Measurements from ENCODE around the gene TRAF5. TPM values are rescaled to one million over a fixed set of nuclear protein-coding genes. Genes with fewer than 3 reads are reported as not detected.

Gene TRAF5
- total RNA-seq, 1 donor from 2014 or later, result 14.4 TPM

- Mint-ChIP-seq H3K27me3 (ENCODE audit: low read depth, unreplicated experiment) (no peaks in the 10 kb centered on the region), H3K9me3 (ENCODE audit: unreplicated experiment) (no peaks in the 10 kb centered on the region), H3K36me3 (ENCODE audit: low read depth, unreplicated experiment) (peaks cover 15% of the 10 kb centered on the region), H3K4me3 (ENCODE audit: unreplicated experiment) (no peak overlapping the region), H3K4me1 (ENCODE audit: low read depth, unreplicated experiment) (peaks cover 18% of the 10 kb centered on the region), H3K27ac (ENCODE audit: unreplicated experiment) (no peak overlapping the region)
- no peak for TF ChIP-seq CTCF (IDR thresholded peaks at IDR 0.05; ENCODE audit: insufficient read depth, low read depth, low read length)
- TF ChIP-seq EZH2 (IDR thresholded peaks at IDR 0.05; ENCODE audit: insufficient read depth, low read length), result no peak
- Histone ChIP-seq H3K9ac (ENCODE audit: low read length) (no peak overlapping the region), H3K4me2 (ENCODE audit: low read length) (peak overlapping the region; percentile 26), H3K9me3 (ENCODE audit: insufficient read depth, low read depth, low read length) (no peaks in the 10 kb centered on the region), H3K27ac (ENCODE audit: low read depth, low read length) (peak overlapping the region; percentile 36), H2AFZ (ENCODE audit: low read depth, low read length) (no peak overlapping the region), H3K36me3 (ENCODE audit: insufficient read depth, low read length) (no peaks in the 10 kb centered on the region), H3K4me1 (ENCODE audit: insufficient read depth, low read length) (peaks cover 15% of the 10 kb centered on the region), H3K79me2 (ENCODE audit: insufficient read depth, low read length) (no peaks in the 10 kb centered on the region), H3K4me3 (ENCODE audit: insufficient read depth, low read depth, low read length) (no peak overlapping the region), H3K27me3 (ENCODE audit: insufficient read depth, low read length) (no peaks in the 10 kb centered on the region), H4K20me1 (ENCODE audit: insufficient read depth, low read length) (no peaks in the 10 kb centered on the region)
- FAIRE-seq, result no peak
- peak; percentile 73 for DNase-seq (ENCODE audit: low read depth)
Measured at GRCh38 chr1:211371406-211372105, 44.9 kb downstream of the TRAF5 start.

DNA sequence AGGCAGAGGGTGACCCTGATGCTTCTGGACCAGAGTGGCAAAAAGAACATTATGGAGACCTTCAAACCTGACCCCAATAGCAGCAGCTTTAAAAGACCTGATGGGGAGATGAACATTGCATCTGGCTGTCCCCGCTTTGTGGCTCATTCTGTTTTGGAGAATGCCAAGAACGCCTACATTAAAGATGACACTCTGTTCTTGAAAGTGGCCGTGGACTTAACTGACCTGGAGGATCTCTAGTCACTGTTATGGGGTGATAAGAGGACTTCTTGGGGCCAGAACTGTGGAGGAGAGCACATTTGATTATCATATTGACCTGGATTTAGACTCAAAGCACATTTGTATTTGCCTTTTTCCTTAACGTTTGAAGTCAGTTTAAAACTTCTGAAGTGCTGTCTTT lies 45.8 kb downstream of the TRAF5 start:
- no peaks in the 10 kb centered on the region for H3K27me3 Mint-ChIP-seq (ENCODE audit: low read depth, unreplicated experiment)
- TF ChIP-seq EZH2 (IDR thresholded peaks at IDR 0.05; ENCODE audit: insufficient read depth, low read length) (no peak), CTCF (IDR thresholded peaks at IDR 0.05; ENCODE audit: insufficient read depth, low read depth, low read length) (no peak)
- peaks cover 10% of the 10 kb centered on the region for H3K36me3 Mint-ChIP-seq (ENCODE audit: low read depth, unreplicated experiment)
- FAIRE-seq, result no peak
- H3K4me2 ChIP-seq (ENCODE audit: low read length), result no peak overlapping the region
- DNase-seq (ENCODE audit: low read depth), result no peak
- no peak overlapping the region for H2AFZ ChIP-seq (ENCODE audit: low read depth, low read length)
- H3K27me3 ChIP-seq (ENCODE audit: insufficient read depth, low read length), result no peaks in the 10 kb centered on the region
- no peak overlapping the region for H3K27ac Mint-ChIP-seq (ENCODE audit: unreplicated experiment)
- no peak overlapping the region for H3K4me3 ChIP-seq (ENCODE audit: insufficient read depth, low read depth, low read length)
- no peaks in the 10 kb centered on the region for H3K9me3 Mint-ChIP-seq (ENCODE audit: unreplicated experiment)
- no peaks in the 10 kb centered on the region for H3K9me3 ChIP-seq (ENCODE audit: insufficient read depth, low read depth, low read length)
- peaks cover 24% of the 10 kb centered on the region for H3K4me1 ChIP-seq (ENCODE audit: insufficient read depth, low read length)
- H3K36me3 ChIP-seq (ENCODE audit: insufficient read depth, low read length), result no peaks in the 10 kb centered on the region
- no peaks in the 10 kb centered on the region for H4K20me1 ChIP-seq (ENCODE audit: insufficient read depth, low read length)
- H3K9ac ChIP-seq (ENCODE audit: low read length), result no peak overlapping the region
- H3K27ac ChIP-seq (ENCODE audit: low read depth, low read length), result no peak overlapping the region
- no peaks in the 10 kb centered on the region for H3K79me2 ChIP-seq (ENCODE audit: insufficient read depth, low read length)
- no peak overlapping the region for H3K4me3 Mint-ChIP-seq (ENCODE audit: unreplicated experiment)
- peaks cover 27% of the 10 kb centered on the region for H3K4me1 Mint-ChIP-seq (ENCODE audit: low read depth, unreplicated experiment)

DNA sequence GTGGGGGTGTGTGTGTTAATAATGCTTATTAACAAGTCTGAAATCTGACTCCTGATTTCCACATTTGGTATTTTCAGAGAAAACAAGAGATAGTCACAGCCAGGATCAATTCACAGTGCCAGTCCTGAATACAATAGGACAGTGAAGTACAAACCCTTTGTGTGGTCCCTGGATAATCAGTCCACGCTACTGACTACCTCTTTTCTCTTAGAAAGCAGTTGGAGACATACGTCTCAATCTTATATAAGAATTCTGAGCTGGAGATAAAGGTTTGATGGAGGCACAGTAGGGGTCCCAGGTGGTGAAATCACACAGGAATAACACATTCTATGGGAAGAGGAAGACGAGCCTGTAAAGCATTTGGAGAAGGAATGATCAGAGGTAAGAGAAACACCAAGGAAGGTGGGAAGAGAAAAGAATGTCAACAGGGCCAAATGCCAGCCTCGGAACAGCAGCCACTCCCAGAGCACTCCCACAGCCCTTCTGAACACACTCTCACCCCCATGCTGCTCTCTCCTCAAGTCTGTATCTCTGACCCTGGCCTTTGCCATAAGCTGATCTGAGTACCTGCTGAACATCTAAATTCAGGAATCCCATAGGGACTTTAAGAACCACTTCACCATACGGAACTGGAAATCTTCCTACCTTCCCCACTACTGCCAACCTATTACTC lies 48.6 kb downstream of the TRAF5 start:
- H3K4me1 ChIP-seq (ENCODE audit: insufficient read depth, low read length), result peaks cover 31% of the 10 kb centered on the region
- no peaks in the 10 kb centered on the region for H4K20me1 ChIP-seq (ENCODE audit: insufficient read depth, low read length)
- TF ChIP-seq EZH2 (IDR thresholded peaks at IDR 0.05; ENCODE audit: insufficient read depth, low read length) (no peak), CTCF (IDR thresholded peaks at IDR 0.05; ENCODE audit: insufficient read depth, low read depth, low read length) (no peak)
- Mint-ChIP-seq H3K9me3 (ENCODE audit: unreplicated experiment) (no peaks in the 10 kb centered on the region), H3K4me3 (ENCODE audit: unreplicated experiment) (no peak overlapping the region), H3K27ac (ENCODE audit: unreplicated experiment) (no peak overlapping the region), H3K4me1 (ENCODE audit: low read depth, unreplicated experiment) (peaks cover 38% of the 10 kb centered on the region), H3K36me3 (ENCODE audit: low read depth, unreplicated experiment) (peaks cover 4% of the 10 kb centered on the region), H3K27me3 (ENCODE audit: low read depth, unreplicated experiment) (no peaks in the 10 kb centered on the region)
- H3K4me3 ChIP-seq (ENCODE audit: insufficient read depth, low read depth, low read length), result no peak overlapping the region
- no peak overlapping the region for H3K9ac ChIP-seq (ENCODE audit: low read length)
- H3K27ac ChIP-seq (ENCODE audit: low read depth, low read length), result no peak overlapping the region
- FAIRE-seq (no peak), DNase-seq (ENCODE audit: low read depth) (no peak)
- H3K27me3 ChIP-seq (ENCODE audit: insufficient read depth, low read length), result no peaks in the 10 kb centered on the region
- H2AFZ ChIP-seq (ENCODE audit: low read depth, low read length), result no peak overlapping the region
- no peak overlapping the region for H3K4me2 ChIP-seq (ENCODE audit: low read length)
- no peaks in the 10 kb centered on the region for H3K36me3 ChIP-seq (ENCODE audit: insufficient read depth, low read length)
- no peaks in the 10 kb centered on the region for H3K79me2 ChIP-seq (ENCODE audit: insufficient read depth, low read length)
- H3K9me3 ChIP-seq (ENCODE audit: insufficient read depth, low read depth, low read length), result no peaks in the 10 kb centered on the region

Measured in astrocyte (in vitro differentiated cells and primary cell).